ENCODE data around the gene NEUROG2.
"Not testable (repeated sequence)": the region's sequence is repeated elsewhere in the genome, so short reads cannot be mapped to it uniquely, and the experiment has no call there.

The NEUROG2 gene

GRCh38 chr4:112492321-112492720, 23.7 kb downstream of the NEUROG2 start:
- no peak for DNase-seq (ENCODE audit: low read depth in 2 of 2)

GRCh38 chr4:112490808-112491207, 25.2 kb downstream of the NEUROG2 start:
- DNase-seq (ENCODE audit: low read depth in 2 of 2): not testable (repeated sequence)

GRCh38 chr4:112485930-112486329, 30.1 kb downstream of the NEUROG2 start:
- no peak for DNase-seq (ENCODE audit: low read depth in 2 of 2)

- no peak for DNase-seq (ENCODE audit: low read depth in 2 of 2)
Measured at GRCh38 chr4:112473985-112474384, 42.0 kb downstream of the NEUROG2 start.

GRCh38 chr4:112472318-112472717, 43.7 kb downstream of the NEUROG2 start:
- no peak for DNase-seq (ENCODE audit: low read depth in 2 of 2)

Measured in stimulated activated CD8-positive, alpha-beta memory T cell treated with anti-CD3 and anti-CD28 coated beads, Interleukin-2, amount 100 ng/mL, for 48 hours (primary cell).